H9 (cell line): Measurements from ENCODE around the gene ERAS. TPM values are rescaled to one million over a fixed set of nuclear protein-coding genes. Genes with fewer than 3 reads are reported as not detected.
"Not testable (repeated sequence)": the region's sequence is repeated elsewhere in the genome, so short reads cannot be mapped to it uniquely, and the experiment has no call there.

Experiments used
- DNase-seq: peaks from one replicate; pipeline ENCODE4 v3.0.0-alpha.2; 2017
- H2AFZ ChIP-seq: one replicate; pipeline ENCODE4 v1.6.1; 2013; ENCODE audit warnings: mild to moderate bottlenecking, low read length, control low read depth, moderate library complexity
- H2AK5ac ChIP-seq: 2 replicates; pipeline ENCODE4 v1.6.1; 2013; ENCODE audit warnings: low read length, control low read depth, mixed read lengths; ENCODE audit not compliant: insufficient read length
- H2BK120ac ChIP-seq: one replicate; pipeline ENCODE4 v1.6.1; 2013; ENCODE audit warnings: low read depth, mild to moderate bottlenecking, low read length, control low read depth, inconsistent platforms; ENCODE audit not compliant: poor library complexity, severe bottlenecking
- H2BK12ac ChIP-seq: 2 replicates; pipeline ENCODE4 v1.6.1; 2013; ENCODE audit warnings: low read length, control low read depth, mixed read lengths, low read depth; ENCODE audit not compliant: insufficient read length
- H2BK15ac ChIP-seq: 2 replicates; pipeline ENCODE4 v1.6.1; 2013; ENCODE audit warnings: low read depth, low read length, control low read depth
- H2BK20ac ChIP-seq: one replicate; pipeline ENCODE4 v1.6.1; 2013; ENCODE audit warnings: low read depth, mild to moderate bottlenecking, low read length, control low read depth, inconsistent platforms; ENCODE audit not compliant: poor library complexity, severe bottlenecking
- H2BK5ac ChIP-seq: 2 replicates; pipeline ENCODE4 v1.6.1; 2013; ENCODE audit warnings: low read length, control low read depth, mixed read lengths; ENCODE audit not compliant: insufficient read length
- H3K14ac ChIP-seq: 2 replicates; pipeline ENCODE4 v1.6.1; 2013; ENCODE audit warnings: low read length, control low read depth; ENCODE audit not compliant: insufficient read depth
- H3K18ac ChIP-seq: 2 replicates; pipeline ENCODE4 v1.6.1; 2013; ENCODE audit warnings: low read depth, mild to moderate bottlenecking, mixed read lengths, low read length, control low read depth; ENCODE audit not compliant: insufficient read length
- H3K23ac ChIP-seq: 2 replicates; pipeline ENCODE4 v1.6.1; 2013; ENCODE audit warnings: low read length, control low read depth, mixed read lengths, low read depth; ENCODE audit not compliant: insufficient read length
- H3K23me2 ChIP-seq: 2 replicates; pipeline ENCODE4 v1.6.1; 2013; ENCODE audit warnings: low read depth, mild to moderate bottlenecking, mixed read lengths, low read length, control low read depth; ENCODE audit not compliant: insufficient read length, poor library complexity, severe bottlenecking
- H3K27ac ChIP-seq: 2 replicates; pipeline ENCODE4 v1.5.1; 2013; ENCODE audit warnings: low read length, control low read depth, mixed read lengths, low read depth; ENCODE audit not compliant: insufficient read length
- H3K27me3 ChIP-seq: 2 replicates; pipeline ENCODE4 v1.6.1; 2013; ENCODE audit warnings: low read length, control low read depth, inconsistent platforms; ENCODE audit not compliant: insufficient read depth
- H3K4ac ChIP-seq: 2 replicates; pipeline ENCODE4 v1.6.1; 2013; ENCODE audit warnings: low read depth, mild to moderate bottlenecking, control low read depth, inconsistent platforms, low read length, moderate library complexity
- H3K4me1 ChIP-seq: 2 replicates; pipeline ENCODE4 v1.6.1; 2013; ENCODE audit warnings: low read length, control low read depth, inconsistent platforms; ENCODE audit not compliant: insufficient read depth
- H3K4me2 ChIP-seq: 2 replicates; pipeline ENCODE4 v1.6.1; 2013; ENCODE audit warnings: low read length, control low read depth, mixed read lengths; ENCODE audit not compliant: insufficient read length, insufficient read depth
- H3K56ac ChIP-seq: 2 replicates; pipeline ENCODE4 v1.6.1; 2013; ENCODE audit warnings: low read depth, mild to moderate bottlenecking, mixed read lengths, low read length, control low read depth; ENCODE audit not compliant: insufficient read length
- H3K79me1 ChIP-seq: 2 replicates; pipeline ENCODE4 v1.6.1; 2013; ENCODE audit warnings: low read depth, mild to moderate bottlenecking, moderate library complexity, low read length, control low read depth, inconsistent platforms; ENCODE audit not compliant: insufficient read depth, poor library complexity, severe bottlenecking
- H3K79me2 ChIP-seq: 2 replicates; pipeline ENCODE4 v1.6.1; 2013; ENCODE audit warnings: low read length, control low read depth, inconsistent platforms; ENCODE audit not compliant: insufficient read depth
- H3K9ac ChIP-seq: 2 replicates; pipeline ENCODE4 v1.6.1; 2013; ENCODE audit warnings: low read length, control low read depth, mixed read lengths; ENCODE audit not compliant: insufficient read length; ENCODE audit errors: extremely low read depth
- H3K9me3 ChIP-seq: one replicate; pipeline ENCODE4 v1.6.1; 2013; ENCODE audit warnings: low read depth, low read length, inconsistent platforms; ENCODE audit not compliant: control insufficient read depth
- H3T11ph ChIP-seq: one replicate; pipeline ENCODE4 v1.6.1; 2013; ENCODE audit warnings: mild to moderate bottlenecking, low read length, control low read depth, inconsistent platforms
- H4K20me1 ChIP-seq: one replicate; pipeline ENCODE4 v1.6.1; 2013; ENCODE audit not compliant: control insufficient read depth, insufficient read length, insufficient read depth
- H4K5ac ChIP-seq: 2 replicates; pipeline ENCODE4 v1.6.1; 2013; ENCODE audit warnings: low read depth, mild to moderate bottlenecking, mixed read lengths, low read length, control low read depth; ENCODE audit not compliant: insufficient read length
- H4K8ac ChIP-seq: replicated peaks from 2 replicates; pipeline ENCODE4 v1.6.1; 2013; ENCODE audit warnings: low read length, control low read depth, mixed read lengths, low read depth; ENCODE audit not compliant: insufficient read length
- H4K91ac ChIP-seq: 2 replicates; pipeline ENCODE4 v1.6.1; 2013; ENCODE audit warnings: low read depth, mild to moderate bottlenecking, moderate library complexity, mixed read lengths, low read length, control low read depth; ENCODE audit not compliant: insufficient read length
- H3K27ac Mint-ChIP-seq, 3 experiments: 2 replicates in 2 of 3; 3 replicates in 1 of 3; pipeline ENCODE4 v1.8.0; 2020 to 2021; ENCODE audit warnings: mixed read lengths in 3 of 3, mild to moderate bottlenecking in 1 of 3, moderate library complexity in 1 of 3
- H3K27me3 Mint-ChIP-seq: 2 replicates; pipeline ENCODE4 v1.8.0; 2021; ENCODE audit warnings: low read depth, mild to moderate bottlenecking, moderate library complexity, mixed read lengths
- H3K36me3 Mint-ChIP-seq, 3 experiments: 2 replicates in 2 of 3; 3 replicates in 1 of 3; pipeline ENCODE4 v1.8.0; 2020 to 2021; ENCODE audit warnings: low read depth in 3 of 3, mixed read lengths in 3 of 3; ENCODE audit not compliant: insufficient read depth in 1 of 3
- H3K4me1 Mint-ChIP-seq, 2 experiments: 2 replicates each; pipeline ENCODE4 v1.8.0; 2020; ENCODE audit warnings: mixed read lengths in 2 of 2
- H3K4me3 Mint-ChIP-seq, 2 experiments: 2 replicates in 1 of 2; 3 replicates in 1 of 2; pipeline ENCODE4 v1.8.0; 2020 to 2021; ENCODE audit warnings: mild to moderate bottlenecking in 2 of 2, mixed read lengths in 2 of 2, moderate library complexity in 1 of 2
- H3K9me3 Mint-ChIP-seq, 2 experiments: 2 replicates in 1 of 2; 3 replicates in 1 of 2; pipeline ENCODE4 v1.8.0; 2020; ENCODE audit warnings: mild to moderate bottlenecking in 2 of 2, mixed read lengths in 2 of 2, moderate library complexity in 1 of 2
- WGBS: extraction: QIAGEN DNeasy Blood & Tissue Kit; methylation state at CpG from one replicate; pipeline ENCODE4 v1.1.7; 2013; ENCODE audit warnings: missing lambda C conversion rate, low lambda C conversion rate, mixed read lengths; ENCODE audit not compliant: insufficient read length; ENCODE audit errors: extremely low coverage; 5-methylcytosine and 5-hydroxymethylcytosine counted together
- total RNA-seq: library from RNA; stranded (reverse); gene quantifications from 2 replicates; pipeline ENCODE4 v1.2.1, GENCODE V29; 2021

Gene ERAS
- total RNA-seq, 1 experiment from 2014 or later = not detected

- not testable (repeated sequence) for H3K27me3 ChIP-seq, H3K27me3 Mint-ChIP-seq
Observed at GRCh38 chrX:48854121-48854804, 27.9 kb downstream of the ERAS start.

More at GRCh38 chrX:48854121-48854804, 27.9 kb downstream of the ERAS start:
- not testable (repeated sequence) for H2BK20ac ChIP-seq, DNase-seq, H3K9me3 ChIP-seq, H2AK5ac ChIP-seq, H4K20me1 ChIP-seq, H4K8ac ChIP-seq, H3K23ac ChIP-seq, H3K56ac ChIP-seq, H3K79me1 ChIP-seq, H3K23me2 ChIP-seq, H2BK120ac ChIP-seq, H3K14ac ChIP-seq, H4K91ac ChIP-seq, H3K4me1 ChIP-seq, H3K79me2 ChIP-seq, H3K18ac ChIP-seq, H3T11ph ChIP-seq, H3K27ac ChIP-seq, H2BK12ac ChIP-seq, H2BK15ac ChIP-seq, H3K4ac ChIP-seq, H4K5ac ChIP-seq, H3K4me1 Mint-ChIP-seq, H2AFZ ChIP-seq, H2BK5ac ChIP-seq, H3K4me2 ChIP-seq, H3K9ac ChIP-seq
- peak overlapping the region in 1 of 3 experiments; percentile 79; a peak in 1 of 7 replicates for H3K27ac Mint-ChIP-seq
- peaks cover 16 to 18% (median 16%) of the 10 kb centered on the region in 3 experiments for H3K36me3 Mint-ChIP-seq
- peaks cover 69 to 74% of the 10 kb centered on the region in 2 experiments for H3K9me3 Mint-ChIP-seq
- WGBS = no CpG with 5 or more reads among the region's 12 CpGs
- H3K4me3 Mint-ChIP-seq = peak overlapping the region in 1 of 2 experiments; percentile 5; a peak in 1 of 5 replicates
